Measurements from ENCODE around the gene AKT3.
A peak's percentile ranks its signal among the peaks of the same experiment; 100 is the strongest.

AKT3 gene

DNA sequence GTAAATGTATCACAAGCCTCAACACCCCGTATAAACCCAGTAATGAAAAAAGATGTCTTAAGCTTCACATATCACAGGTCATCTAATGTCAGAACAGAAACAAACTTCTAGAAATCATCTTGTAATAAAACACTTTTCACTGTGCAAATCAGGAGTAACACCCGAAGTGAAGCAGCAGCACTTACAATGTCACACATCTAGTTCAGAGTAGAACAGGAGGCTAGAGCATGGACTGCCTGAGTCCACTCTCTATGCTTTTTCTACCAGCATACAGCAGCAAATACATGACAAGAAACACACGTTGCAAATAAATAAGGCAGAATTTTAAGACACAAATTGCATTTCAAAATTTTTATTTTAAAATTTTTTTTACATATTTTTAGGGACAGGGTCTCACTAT, 57.2 kb downstream of the AKT3 start:
- Histone ChIP-seq H3K36me3 (no peaks in the 10 kb centered on the region), H3K9me3 (no peaks in the 10 kb centered on the region), H3K27me3 (no peaks in the 10 kb centered on the region), H3K4me3 (no peak overlapping the region), H3K4me1 (peaks cover 0 to 70% (median 29%) of the 10 kb centered on the region in 4 donors), H3K27ac (peak overlapping the region; percentile 17 to 23)
- intact Hi-C loops (cut with DNase I; ENCODE audit: low total_unique reads), result no loop called here
- TF ChIP-seq, protein P1, sequence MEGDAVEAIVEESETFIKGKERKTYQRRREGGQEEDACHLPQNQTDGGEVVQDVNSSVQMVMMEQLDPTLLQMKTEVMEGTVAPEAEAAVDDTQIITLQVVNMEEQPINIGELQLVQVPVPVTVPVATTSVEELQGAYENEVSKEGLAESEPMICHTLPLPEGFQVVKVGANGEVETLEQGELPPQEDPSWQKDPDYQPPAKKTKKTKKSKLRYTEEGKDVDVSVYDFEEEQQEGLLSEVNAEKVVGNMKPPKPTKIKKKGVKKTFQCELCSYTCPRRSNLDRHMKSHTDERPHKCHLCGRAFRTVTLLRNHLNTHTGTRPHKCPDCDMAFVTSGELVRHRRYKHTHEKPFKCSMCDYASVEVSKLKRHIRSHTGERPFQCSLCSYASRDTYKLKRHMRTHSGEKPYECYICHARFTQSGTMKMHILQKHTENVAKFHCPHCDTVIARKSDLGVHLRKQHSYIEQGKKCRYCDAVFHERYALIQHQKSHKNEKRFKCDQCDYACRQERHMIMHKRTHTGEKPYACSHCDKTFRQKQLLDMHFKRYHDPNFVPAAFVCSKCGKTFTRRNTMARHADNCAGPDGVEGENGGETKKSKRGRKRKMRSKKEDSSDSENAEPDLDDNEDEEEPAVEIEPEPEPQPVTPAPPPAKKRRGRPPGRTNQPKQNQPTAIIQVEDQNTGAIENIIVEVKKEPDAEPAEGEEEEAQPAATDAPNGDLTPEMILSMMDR (IDR thresholded peaks at IDR 0.05), result no peak
- no peak for DNase-seq

- peak overlapping the region; percentile 17 to 23 for H3K27ac ChIP-seq
- TF ChIP-seq, protein P1 (IDR thresholded peaks at IDR 0.05), result no peak
- intact Hi-C loops (cut with DNase I; ENCODE audit: low total_unique reads), result no loop called here
These were observed 57.6 kb downstream of the AKT3 start for GRCh38 chr1:243792401-243792800.

DNA sequence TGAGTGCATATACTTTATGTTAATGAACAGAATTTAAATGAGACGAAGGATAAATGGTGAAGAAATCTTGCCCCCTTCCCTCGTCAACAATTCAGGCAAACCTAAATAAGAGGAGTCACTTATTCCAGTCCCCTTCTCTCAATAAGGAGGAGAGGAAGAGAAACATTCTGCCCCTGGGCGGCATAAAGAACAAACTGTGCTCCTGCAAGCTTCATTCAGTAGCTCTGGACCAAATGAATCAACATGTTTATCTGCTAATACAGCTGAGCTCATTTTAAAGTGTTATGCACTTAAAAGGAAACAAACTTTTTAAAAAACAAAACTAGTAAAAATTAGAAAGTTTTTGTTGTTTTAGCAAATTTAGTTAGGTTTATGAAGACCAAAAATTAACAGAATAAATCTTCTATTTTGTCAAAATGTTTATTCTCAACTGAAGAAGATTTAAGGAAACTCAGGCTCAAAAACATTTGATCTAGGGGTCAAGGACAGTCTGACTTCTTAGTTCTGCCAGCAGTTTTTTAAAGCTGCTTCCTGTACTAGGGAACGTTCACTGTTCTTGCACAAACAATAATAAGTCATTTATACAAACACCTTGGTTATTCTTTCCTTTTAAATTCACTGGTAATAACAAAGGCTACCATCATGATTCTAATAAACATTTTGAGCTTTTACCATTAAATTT, 58.3 kb downstream of the AKT3 start:
- peak in 1 of 2 donors; percentile 55 for DNase-seq
- Histone ChIP-seq H3K9me3 (no peaks in the 10 kb centered on the region), H3K27me3 (no peaks in the 10 kb centered on the region), H3K4me1 (peaks cover 0 to 80% (median 32%) of the 10 kb centered on the region in 4 donors), H3K4me3 (no peak overlapping the region), H3K27ac (peak overlapping the region; percentile 17 to 23), H3K36me3 (no peaks in the 10 kb centered on the region)
- TF ChIP-seq, protein P1 (IDR thresholded peaks at IDR 0.05), result no peak
- intact Hi-C loops (cut with DNase I; ENCODE audit: low total_unique reads), result no loop called here

More at GRCh38 chr1:243792401-243792800, 57.6 kb downstream of the AKT3 start:
- Histone ChIP-seq H3K9me3 (no peaks in the 10 kb centered on the region), H3K4me3 (no peak overlapping the region), H3K27me3 (no peaks in the 10 kb centered on the region), H3K36me3 (no peaks in the 10 kb centered on the region), H3K4me1 (peaks cover 0 to 73% (median 29%) of the 10 kb centered on the region in 4 donors)
- DNase-seq, result no peak

- H3K27me3 ChIP-seq, result no peaks in the 10 kb centered on the region
- no peaks in the 10 kb centered on the region for H3K9me3 ChIP-seq
- peaks cover 0 to 93% (median 40%) of the 10 kb centered on the region in 4 donors for H3K4me1 ChIP-seq
- DNase-seq, result no peak
- TF ChIP-seq, protein P1 (IDR thresholded peaks at IDR 0.05), result no peak
- H3K36me3 ChIP-seq, result no peaks in the 10 kb centered on the region
- intact Hi-C loops (cut with DNase I; ENCODE audit: low total_unique reads), result no loop called here
- no peak overlapping the region for H3K4me3 ChIP-seq
- H3K27ac ChIP-seq, result peak overlapping the region; percentile 17 to 23
These were observed 59.6 kb downstream of the AKT3 start for GRCh38 chr1:243790404-243790803.

DNA sequence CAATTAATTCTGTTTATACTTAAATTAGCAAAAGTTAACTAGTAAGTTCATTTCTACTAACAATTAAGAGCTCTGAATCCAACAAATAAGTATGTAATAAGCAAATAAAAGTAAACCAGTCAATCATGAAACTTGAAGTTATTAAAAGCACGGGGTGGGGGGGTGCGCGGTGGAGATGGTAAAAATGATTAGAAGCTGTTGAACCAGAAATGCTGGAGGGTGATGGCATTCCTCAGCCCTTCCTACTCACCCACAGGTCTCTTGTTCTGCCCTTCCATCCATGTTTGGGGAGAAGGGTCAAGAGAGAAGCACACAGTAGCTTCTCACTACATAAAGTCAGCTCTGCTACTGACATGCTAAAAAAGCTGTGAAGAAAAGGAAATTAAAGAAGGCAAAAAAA, 63.5 kb downstream of the AKT3 start:
- H3K36me3 ChIP-seq, result no peaks in the 10 kb centered on the region
- no peak overlapping the region for H3K4me3 ChIP-seq
- no peaks in the 10 kb centered on the region for H3K27me3 ChIP-seq
- peaks cover 0 to 82% (median 28%) of the 10 kb centered on the region in 4 donors for H3K4me1 ChIP-seq
- H3K9me3 ChIP-seq, result no peaks in the 10 kb centered on the region
- TF ChIP-seq, protein P1 (IDR thresholded peaks at IDR 0.05), result no peak
- no peak for DNase-seq
- intact Hi-C loops (cut with DNase I; ENCODE audit: low total_unique reads), result no loop called here
- no peak overlapping the region for H3K27ac ChIP-seq

All from tibial artery (tissue), 4 donors.